Muscle of leg (tissue), 11 donors: ENCODE results near the gene DR1. TPM values are rescaled to one million over a fixed set of nuclear protein-coding genes. Genes with fewer than 3 reads are reported as not detected.

Experiments used
- DNase-seq: peaks from one replicate; pipeline ENCODE4 v3.0.0; 2013
- H3K27ac ChIP-seq: one replicate; pipeline ENCODE4 v1.5.1; 2013; ENCODE audit warnings: mild to moderate bottlenecking, low read length, control low read depth
- H3K27me3 ChIP-seq: one replicate; pipeline ENCODE4 v1.6.1; 2013; ENCODE audit warnings: low read length; ENCODE audit not compliant: control insufficient read depth, insufficient read depth
- H3K36me3 ChIP-seq: one replicate; pipeline ENCODE4 v1.6.1; 2013; ENCODE audit warnings: low read length; ENCODE audit not compliant: control insufficient read depth, insufficient read depth
- H3K4me1 ChIP-seq: one replicate; pipeline ENCODE4 v1.6.1; 2013; ENCODE audit warnings: low read length; ENCODE audit not compliant: control insufficient read depth, insufficient read depth
- H3K4me3 ChIP-seq: one replicate; pipeline ENCODE4 v1.5.1; 2013; ENCODE audit warnings: low read length, control low read depth
- H3K9me3 ChIP-seq: replicated peaks from 2 replicates; pipeline ENCODE4 v1.6.1; 2013; ENCODE audit warnings: low read depth, low read length; ENCODE audit not compliant: control insufficient read depth
- WGBS: methylation state at CpG from one replicate; pipeline ENCODE4 v1.1.5; 2013; ENCODE audit warnings: missing lambda C conversion rate; ENCODE audit not compliant: insufficient coverage; 5-methylcytosine and 5-hydroxymethylcytosine counted together
- polyA plus RNA-seq, 8 donors: library from polyadenylated mRNA; unstranded; fragments of 120-200 nt; gene quantifications; one replicate each; pipeline versions ENCODE4 v1.2.1 to v1.2.3, GENCODE V29; 2013; ENCODE audit warnings: inconsistent platforms in 1 of 8, low replicate concordance in 1 of 8; ENCODE audit not compliant: insufficient read length in 8 of 8, insufficient read depth in 1 of 8
- total RNA-seq: library from RNA; stranded (reverse); fragments of 120-200 nt; gene quantifications from one replicate; pipeline ENCODE4 v1.2.4, GENCODE V29; 2013

Gene DR1
- total and polyA plus RNA-seq, 9 donors, result 49.9 to 83.8 (median 64.3) TPM

- Histone ChIP-seq H3K4me3 (no peak overlapping the region), H3K27me3 (no peaks in the 10 kb centered on the region), H3K36me3 (peaks cover 12% of the 10 kb centered on the region), H3K27ac (no peak overlapping the region), H3K9me3 (no peaks in the 10 kb centered on the region), H3K4me1 (no peaks in the 10 kb centered on the region)
- WGBS, result no CpG with 5 or more reads among the region's 5 CpGs
- DNase-seq, result no peak
These were observed 7.1 kb upstream of the DR1 start for GRCh38 chr1:93338387-93339146.

GRCh38 chr1:93339171-93339697, 6.5 kb upstream of the DR1 start:
- Histone ChIP-seq H3K36me3 (peaks cover 12% of the 10 kb centered on the region), H3K9me3 (no peaks in the 10 kb centered on the region), H3K4me3 (no peak overlapping the region), H3K4me1 (no peaks in the 10 kb centered on the region), H3K27me3 (no peaks in the 10 kb centered on the region), H3K27ac (no peak overlapping the region)
- DNase-seq, result no peak
- WGBS, result no CpG with 5 or more reads among the region's 3 CpGs

GRCh38 chr1:93340090-93340489, 5.6 kb upstream of the DR1 start:
- no peaks in the 10 kb centered on the region for H3K27me3 ChIP-seq
- no peaks in the 10 kb centered on the region for H3K4me1 ChIP-seq
- peaks cover 12% of the 10 kb centered on the region for H3K36me3 ChIP-seq
- DNase-seq, result no peak
- H3K4me3 ChIP-seq, result no peak overlapping the region
- no peaks in the 10 kb centered on the region for H3K9me3 ChIP-seq
- no peak overlapping the region for H3K27ac ChIP-seq

- H3K4me1 ChIP-seq, result no peaks in the 10 kb centered on the region
- no peaks in the 10 kb centered on the region for H3K9me3 ChIP-seq
- WGBS, result no CpG with 5 or more reads among the region's 6 CpGs
- H3K4me3 ChIP-seq, result no peak overlapping the region
- H3K27ac ChIP-seq, result no peak overlapping the region
- H3K36me3 ChIP-seq, result no peaks in the 10 kb centered on the region
- no peaks in the 10 kb centered on the region for H3K27me3 ChIP-seq
- DNase-seq, result no peak
These were observed 1.2 kb upstream of the DR1 start for GRCh38 chr1:93344484-93344883.

- 0% methylated on average over 3 of the region's 12 CpGs for WGBS
- H3K27ac ChIP-seq, result peak overlapping the region; percentile 98
- peak; percentile 64 for DNase-seq
- H3K27me3 ChIP-seq, result no peaks in the 10 kb centered on the region
- H3K36me3 ChIP-seq, result no peaks in the 10 kb centered on the region
- no peaks in the 10 kb centered on the region for H3K9me3 ChIP-seq
- H3K4me1 ChIP-seq, result no peaks in the 10 kb centered on the region
- peak overlapping the region; percentile 87 for H3K4me3 ChIP-seq
These were observed 648 bp upstream of the DR1 start for GRCh38 chr1:93344886-93345632.

GRCh38 chr1:93346421-93346993, 800 bp downstream of the DR1 start:
- no peaks in the 10 kb centered on the region for H3K4me1 ChIP-seq
- 0% methylated on average over 12 of the region's 22 CpGs for WGBS
- H3K4me3 ChIP-seq, result peak overlapping the region; percentile 87
- H3K9me3 ChIP-seq, result no peaks in the 10 kb centered on the region
- peak overlapping the region; percentile 98 for H3K27ac ChIP-seq
- peak; percentile 54 for DNase-seq
- no peaks in the 10 kb centered on the region for H3K36me3 ChIP-seq
- no peaks in the 10 kb centered on the region for H3K27me3 ChIP-seq

- H3K27ac ChIP-seq, result peak overlapping the region; percentile 38
- peak overlapping the region; percentile 87 for H3K4me3 ChIP-seq
- H3K9me3 ChIP-seq, result no peaks in the 10 kb centered on the region
- H3K36me3 ChIP-seq, result no peaks in the 10 kb centered on the region
- no peaks in the 10 kb centered on the region for H3K4me1 ChIP-seq
- DNase-seq, result peak; percentile 21
- H3K27me3 ChIP-seq, result no peaks in the 10 kb centered on the region
- no CpG with 5 or more reads among the region's 12 CpGs for WGBS
These were observed 1.7 kb downstream of the DR1 start for GRCh38 chr1:93347334-93347899.

GRCh38 chr1:93348104-93348728, 2.5 kb downstream of the DR1 start:
- WGBS, result no CpG with 5 or more reads among the region's 2 CpGs
- no peak overlapping the region for H3K27ac ChIP-seq
- DNase-seq, result peak; percentile 43
- peak overlapping the region; percentile 87 for H3K4me3 ChIP-seq
- H3K9me3 ChIP-seq, result no peaks in the 10 kb centered on the region
- no peaks in the 10 kb centered on the region for H3K4me1 ChIP-seq
- H3K36me3 ChIP-seq, result peaks cover 2% of the 10 kb centered on the region
- no peaks in the 10 kb centered on the region for H3K27me3 ChIP-seq

GRCh38 chr1:93349231-93350135, 3.8 kb downstream of the DR1 start:
- no peaks in the 10 kb centered on the region for H3K9me3 ChIP-seq
- H3K36me3 ChIP-seq, result peaks cover 2% of the 10 kb centered on the region
- H3K4me3 ChIP-seq, result peak overlapping the region; percentile 87
- peak overlapping the region; percentile 26 for H3K27ac ChIP-seq
- H3K4me1 ChIP-seq, result no peaks in the 10 kb centered on the region
- H3K27me3 ChIP-seq, result no peaks in the 10 kb centered on the region
- no CpG with 5 or more reads among the region's 7 CpGs for WGBS
- DNase-seq, result peak; percentile 33
